Activated T-cell treated with anti-CD3 and anti-CD28 coated beads for 1 hour (primary cell): ENCODE data around the gene GLI2.

Source experiments
- DNase-seq: peaks from one replicate; pipeline ENCODE4 v3.0.0-alpha.2; 2020; ENCODE audit warnings: low read depth

The GLI2 gene

GRCh38 chr2:120735746-120736170 is at the start of gene GLI2:
Gene GLI2, plus strand, starts transcription at chr2:120735868. Its CDS starts 61,453 bp downstream, at chr2:120797321.
- no peak for DNase-seq

- no peak for DNase-seq
Measured at GRCh38 chr2:120685974-120686297, 49.7 kb upstream of the GLI2 start.

- no peak for DNase-seq
Measured at GRCh38 chr2:120686511-120687168, 49.0 kb upstream of the GLI2 start.

GRCh38 chr2:120687210-120687609 is 48.5 kb upstream of the GLI2 start:
- no peak for DNase-seq

- DNase-seq, result no peak
Measured at GRCh38 chr2:120690521-120690920, 45.1 kb upstream of the GLI2 start.

- DNase-seq, result no peak
Measured at GRCh38 chr2:120691410-120691809, 44.3 kb upstream of the GLI2 start.

- no peak for DNase-seq
Measured at GRCh38 chr2:120692691-120693090, 43.0 kb upstream of the GLI2 start.

- DNase-seq, result no peak
Measured at GRCh38 chr2:120693121-120693520, 42.5 kb upstream of the GLI2 start.

GRCh38 chr2:120694034-120694433 is 41.6 kb upstream of the GLI2 start:
- DNase-seq, result no peak

GRCh38 chr2:120697471-120697870 is 38.2 kb upstream of the GLI2 start:
- DNase-seq, result no peak

GRCh38 chr2:120699292-120699691 is 36.4 kb upstream of the GLI2 start:
- DNase-seq, result no peak

GRCh38 chr2:120700659-120701058 is 35.0 kb upstream of the GLI2 start:
- DNase-seq, result no peak

- no peak for DNase-seq
Measured at GRCh38 chr2:120701096-120701495, 34.6 kb upstream of the GLI2 start.

- no peak for DNase-seq
Measured at GRCh38 chr2:120701499-120701898, 34.2 kb upstream of the GLI2 start.

- DNase-seq, result no peak
Measured at GRCh38 chr2:120702061-120702460, 33.6 kb upstream of the GLI2 start.

GRCh38 chr2:120702801-120703200 is 32.9 kb upstream of the GLI2 start:
- DNase-seq, result no peak

- DNase-seq, result no peak
Measured at GRCh38 chr2:120703330-120703994, 32.2 kb upstream of the GLI2 start.

- DNase-seq, result no peak
Measured at GRCh38 chr2:120704696-120705095, 31.0 kb upstream of the GLI2 start.

- DNase-seq, result no peak
Measured at GRCh38 chr2:120707816-120708215, 27.9 kb upstream of the GLI2 start.

- DNase-seq, result no peak
Measured at GRCh38 chr2:120708944-120709607, 26.6 kb upstream of the GLI2 start.

GRCh38 chr2:120709608-120710041 is 26.0 kb upstream of the GLI2 start:
- DNase-seq, result no peak

GRCh38 chr2:120710256-120710655 is 25.4 kb upstream of the GLI2 start:
- DNase-seq, result no peak

- DNase-seq, result no peak
Measured at GRCh38 chr2:120711694-120712093, 24.0 kb upstream of the GLI2 start.
